Upper lobe of right lung (tissue), 1 donor: Measurements from ENCODE around the gene AKAP8. TPM values are rescaled to one million over a fixed set of nuclear protein-coding genes. Genes with fewer than 3 reads are reported as not detected.

ENCODE experiments used
- ATAC-seq: fragments of 200-7000 bp; cut with Tn5 transposase; one replicate; pipeline ENCODE4 v1.9.1; 2020; ENCODE audit warnings: mild to moderate bottlenecking, moderate library complexity
- DNase-seq: peaks from one replicate; pipeline ENCODE4 v3.0.0-alpha.2; 2020
- H3K27ac ChIP-seq: fragments of 200-600 bp; one replicate; pipeline ENCODE4 v1.8.0; 2022
- H3K27me3 ChIP-seq: fragments of 200-600 bp; one replicate; pipeline ENCODE4 v1.8.0; 2022; ENCODE audit warnings: mild to moderate bottlenecking
- H3K36me3 ChIP-seq: fragments of 200-600 bp; one replicate; pipeline ENCODE4 v1.8.0; 2022
- H3K4me1 ChIP-seq: fragments of 200-600 bp; one replicate; pipeline ENCODE4 v1.8.0; 2022
- H3K4me3 ChIP-seq: fragments of 200-600 bp; one replicate; pipeline ENCODE4 v1.8.0; 2022; ENCODE audit warnings: mild to moderate bottlenecking
- H3K9me3 ChIP-seq: fragments of 200-600 bp; one replicate; pipeline ENCODE4 v1.8.0; 2022
- CTCF ChIP-seq: fragments of 200-600 bp; IDR thresholded peaks from one replicate; pipeline ENCODE4 v1.8.0; 2022; ENCODE audit warnings: antibody characterized with exemption
- intact Hi-C: fragments of 100-400 bp; cut with DNase I; formaldehyde crosslinking; loops from one replicate; pipeline ENCODE4 v1.11.0; 2022
- total RNA-seq: library from RNA; stranded (reverse); fragmentation: NEBNext Ultra II Directional; extraction: Animal tissue kit (Norgen Biotek cat#: 25700); gene quantifications from one replicate; pipeline ENCODE4 v1.2.1, GENCODE V29; 2021
- donor health status: DM: no; HTN: yes; CAD: no; lungs with severe emphysema.

The AKAP8 gene
- total RNA-seq, 1 donor from 2014 or later, result 31.0 TPM

DNA sequence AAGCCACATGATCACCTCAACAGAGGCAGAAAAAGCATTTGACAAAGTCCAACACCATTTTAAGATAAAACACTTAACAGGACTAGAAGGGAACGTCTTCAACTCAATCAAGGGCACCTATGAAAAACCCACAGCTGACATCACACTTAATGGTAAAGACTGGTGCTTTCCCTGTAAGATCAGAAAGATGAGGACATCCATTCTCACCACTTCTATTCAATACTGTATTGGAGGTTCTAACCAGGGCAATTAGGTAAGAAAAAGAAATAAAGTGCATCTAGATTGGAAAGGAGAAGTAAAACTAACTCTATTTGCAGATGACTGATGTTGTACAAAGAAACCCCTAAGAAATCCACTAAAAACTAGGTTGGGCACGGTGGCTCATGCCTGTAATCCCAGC is 11.2 kb upstream of the AKAP8 start:
- peaks cover 48% of the 10 kb centered on the region for H3K36me3 ChIP-seq

GRCh38 chr19:15381864-15382263 is 2.3 kb upstream of the AKAP8 start:
- Histone ChIP-seq H3K27me3 (no peaks in the 10 kb centered on the region), H3K4me3 (no peak overlapping the region), H3K4me1 (peaks cover 18% of the 10 kb centered on the region), H3K36me3 (no peaks in the 10 kb centered on the region), H3K27ac (no peak overlapping the region), H3K9me3 (no peaks in the 10 kb centered on the region)
- DNase-seq, result peak; percentile 32
- intact Hi-C loops, result no loop called here
- no peak for ATAC-seq
- TF ChIP-seq CTCF, result no peak

More for the DNA sequence above, 11.2 kb upstream of the AKAP8 start:
- DNase-seq (no peak), ATAC-seq (no peak)
- intact Hi-C loops, result no loop called here
- Histone ChIP-seq H3K4me1 (no peaks in the 10 kb centered on the region), H3K9me3 (no peaks in the 10 kb centered on the region), H3K27ac (no peak overlapping the region), H3K27me3 (no peaks in the 10 kb centered on the region), H3K4me3 (no peak overlapping the region)
- no peak for TF ChIP-seq CTCF

DNA sequence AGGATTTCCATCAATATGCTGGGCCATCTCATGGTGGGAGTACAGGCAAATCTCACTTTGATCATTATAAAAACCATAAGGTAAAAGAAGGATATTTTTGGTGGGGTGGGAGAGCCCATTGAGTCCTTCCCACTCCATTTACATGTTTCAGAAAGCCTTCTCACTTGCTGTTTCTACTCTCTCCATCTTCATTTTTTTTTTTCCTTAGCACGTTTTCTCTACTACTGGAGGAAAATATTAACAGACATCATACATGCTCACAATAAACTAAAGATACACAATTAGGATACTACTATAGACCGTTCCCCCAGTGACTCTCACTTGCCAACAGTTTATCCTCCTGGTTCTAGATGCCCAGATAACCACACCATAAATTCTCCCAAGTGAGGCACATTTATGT is 1.8 kb upstream of the AKAP8 start:
- peaks cover 23% of the 10 kb centered on the region for H3K4me1 ChIP-seq

GRCh38 chr19:15379999-15380647 is 536 bp upstream of the AKAP8 start:
- peak; percentile 23 for ATAC-seq
- no peak for TF ChIP-seq CTCF

More for the DNA sequence above, 1.8 kb upstream of the AKAP8 start:
- Histone ChIP-seq H3K27me3 (no peaks in the 10 kb centered on the region), H3K9me3 (no peaks in the 10 kb centered on the region), H3K27ac (no peak overlapping the region), H3K36me3 (no peaks in the 10 kb centered on the region), H3K4me3 (no peak overlapping the region)
- TF ChIP-seq CTCF, result no peak
- DNase-seq, result no peak
- intact Hi-C loops, result no loop called here
- ATAC-seq, result no peak

GRCh38 chr19:15378534-15379082 is 979 bp downstream of the AKAP8 start:
- intact Hi-C loops, result no loop called here
- H3K9me3 ChIP-seq, result no peaks in the 10 kb centered on the region
- ATAC-seq, result peak; percentile 5
- DNase-seq, result peak; percentile 79
- H3K4me3 ChIP-seq, result peak overlapping the region; percentile 100
- peaks cover 44% of the 10 kb centered on the region for H3K4me1 ChIP-seq
- TF ChIP-seq CTCF, result no peak
- no peaks in the 10 kb centered on the region for H3K27me3 ChIP-seq
- H3K36me3 ChIP-seq, result peaks cover 7% of the 10 kb centered on the region
- H3K27ac ChIP-seq, result peak overlapping the region; percentile 98

More at GRCh38 chr19:15379999-15380647, 536 bp upstream of the AKAP8 start:
- H3K27me3 ChIP-seq, result no peaks in the 10 kb centered on the region
- H3K4me1 ChIP-seq, result peaks cover 32% of the 10 kb centered on the region
- no peaks in the 10 kb centered on the region for H3K36me3 ChIP-seq
- H3K9me3 ChIP-seq, result no peaks in the 10 kb centered on the region
- peak overlapping the region; percentile 98 for H3K27ac ChIP-seq
- DNase-seq, result no peak
- intact Hi-C loops, result no loop called here
- peak overlapping the region; percentile 100 for H3K4me3 ChIP-seq
